Measurements from ENCODE around the gene DAO.
A peak's percentile ranks its signal among the peaks of the same experiment; 100 is the strongest.
"Not testable (repeated sequence)": the region's sequence is repeated elsewhere in the genome, so short reads cannot be mapped to it uniquely, and the experiment has no call there.

Gene DAO

GRCh38 chr12:108879615-108880254, at the start of gene DAO:
TSS of gene DAO (plus strand) at chr12:108880092. CDS start at chr12:108885007, 4,915 bp downstream.
- no peak for DNase-seq

- no peak for DNase-seq
Measured at GRCh38 chr12:108831309-108831991, 48.4 kb upstream of the DAO start.

- DNase-seq = no peak
Measured at GRCh38 chr12:108832208-108832607, 47.7 kb upstream of the DAO start.

- DNase-seq = no peak
Measured at GRCh38 chr12:108832730-108833354, 47.0 kb upstream of the DAO start.

GRCh38 chr12:108833355-108833733, 46.5 kb upstream of the DAO start:
- DNase-seq = no peak

GRCh38 chr12:108833757-108834472, 46.0 kb upstream of the DAO start:
- no peak for DNase-seq

GRCh38 chr12:108835860-108836634, 43.8 kb upstream of the DAO start:
- no peak for DNase-seq

GRCh38 chr12:108837239-108837638, 42.7 kb upstream of the DAO start:
- no peak for DNase-seq

- no peak for DNase-seq
Measured at GRCh38 chr12:108837680-108838079, 42.2 kb upstream of the DAO start.

- DNase-seq = peak; percentile 88
Measured at GRCh38 chr12:108838194-108839017, 41.5 kb upstream of the DAO start.

GRCh38 chr12:108839018-108839889, 40.6 kb upstream of the DAO start:
- no peak for DNase-seq

GRCh38 chr12:108839890-108840230, 40.0 kb upstream of the DAO start:
- DNase-seq = no peak

- DNase-seq = no peak
Measured at GRCh38 chr12:108840605-108841332, 39.1 kb upstream of the DAO start.

- not testable (repeated sequence) for DNase-seq
Measured at GRCh38 chr12:108841825-108842224, 38.1 kb upstream of the DAO start.

GRCh38 chr12:108842361-108842760, 37.5 kb upstream of the DAO start:
- no peak for DNase-seq

- DNase-seq = no peak
Measured at GRCh38 chr12:108843187-108843586, 36.7 kb upstream of the DAO start.

- no peak for DNase-seq
Measured at GRCh38 chr12:108845696-108846095, 34.2 kb upstream of the DAO start.

- no peak for DNase-seq
Measured at GRCh38 chr12:108846290-108846701, 33.6 kb upstream of the DAO start.

GRCh38 chr12:108847705-108848104, 32.2 kb upstream of the DAO start:
- no peak for DNase-seq

- DNase-seq = no peak
Measured at GRCh38 chr12:108849660-108850059, 30.2 kb upstream of the DAO start.
